ENCODE results near the gene ZNF423.
"Not testable (repeated sequence)": the region's sequence is repeated elsewhere in the genome, so short reads cannot be mapped to it uniquely, and the experiment has no call there.

ZNF423 gene

DNA sequence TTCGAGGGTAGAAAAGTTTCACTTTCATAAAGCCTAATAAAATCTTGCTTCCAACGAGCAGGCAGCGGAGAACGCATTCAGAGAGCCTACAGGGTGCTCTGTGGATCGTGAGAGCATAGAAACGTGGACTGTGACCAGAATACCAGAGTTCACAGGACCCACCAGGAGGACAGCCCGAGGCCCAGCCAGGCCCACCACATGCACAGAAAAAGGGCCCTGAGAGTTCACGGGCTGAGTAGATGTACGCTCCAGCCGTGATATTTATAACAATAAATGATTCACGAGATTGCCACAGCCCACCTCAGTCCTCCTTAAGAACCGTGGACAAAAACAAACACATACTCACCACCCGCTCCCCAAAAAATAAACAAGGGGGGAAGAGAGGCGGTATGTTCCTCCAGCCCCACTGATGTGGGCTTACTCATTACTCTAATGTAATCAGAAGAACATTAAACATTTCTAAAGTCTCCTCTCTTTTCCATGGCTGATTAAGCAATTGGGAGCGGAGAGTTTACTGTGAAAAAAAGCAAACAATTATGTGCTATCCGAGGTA, 275.1 kb downstream of the ZNF423 start:
- ATAC-seq: no peak
- DNase-seq: no peak

DNA sequence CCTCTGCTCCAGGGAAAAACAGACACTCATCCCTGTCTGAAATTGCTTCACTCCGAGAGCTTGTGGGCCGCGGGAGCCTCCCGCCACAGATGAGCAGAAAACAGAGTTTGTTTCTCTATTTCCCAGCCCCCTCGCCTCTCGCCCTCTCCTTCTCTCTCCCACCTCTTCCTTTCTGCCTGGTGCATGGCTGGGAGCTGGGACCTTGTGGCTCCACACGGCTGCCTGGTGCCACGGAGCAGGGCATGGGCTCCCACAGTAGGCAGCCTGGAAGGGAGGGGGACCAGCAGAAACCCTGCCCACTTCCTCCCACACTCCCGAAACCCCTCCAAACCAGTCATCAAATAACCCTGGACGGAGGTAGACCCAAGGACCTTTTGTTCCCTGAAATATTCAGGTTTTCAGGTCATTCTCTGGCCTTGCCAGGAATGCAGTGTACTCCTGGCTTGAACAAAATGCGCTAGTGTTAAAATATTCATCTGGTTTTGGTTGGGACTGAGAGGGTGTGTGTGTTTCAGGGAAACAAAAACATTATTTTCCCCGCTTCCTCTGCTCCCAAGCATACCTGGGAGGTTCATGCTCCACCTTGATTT, 277.4 kb downstream of the ZNF423 start:
- ATAC-seq (no peak), DNase-seq (no peak)

- DNase-seq (no peak), ATAC-seq (no peak)
Observed at GRCh38 chr16:49578018-49578417, 277.9 kb downstream of the ZNF423 start.

GRCh38 chr16:49576941-49577340, 279.0 kb downstream of the ZNF423 start:
- DNase-seq: no peak

GRCh38 chr16:49576173-49576494, 279.8 kb downstream of the ZNF423 start:
- no peak for DNase-seq
- ATAC-seq: no peak

More at GRCh38 chr16:49576941-49577340, 279.0 kb downstream of the ZNF423 start:
- ATAC-seq: no peak

DNA sequence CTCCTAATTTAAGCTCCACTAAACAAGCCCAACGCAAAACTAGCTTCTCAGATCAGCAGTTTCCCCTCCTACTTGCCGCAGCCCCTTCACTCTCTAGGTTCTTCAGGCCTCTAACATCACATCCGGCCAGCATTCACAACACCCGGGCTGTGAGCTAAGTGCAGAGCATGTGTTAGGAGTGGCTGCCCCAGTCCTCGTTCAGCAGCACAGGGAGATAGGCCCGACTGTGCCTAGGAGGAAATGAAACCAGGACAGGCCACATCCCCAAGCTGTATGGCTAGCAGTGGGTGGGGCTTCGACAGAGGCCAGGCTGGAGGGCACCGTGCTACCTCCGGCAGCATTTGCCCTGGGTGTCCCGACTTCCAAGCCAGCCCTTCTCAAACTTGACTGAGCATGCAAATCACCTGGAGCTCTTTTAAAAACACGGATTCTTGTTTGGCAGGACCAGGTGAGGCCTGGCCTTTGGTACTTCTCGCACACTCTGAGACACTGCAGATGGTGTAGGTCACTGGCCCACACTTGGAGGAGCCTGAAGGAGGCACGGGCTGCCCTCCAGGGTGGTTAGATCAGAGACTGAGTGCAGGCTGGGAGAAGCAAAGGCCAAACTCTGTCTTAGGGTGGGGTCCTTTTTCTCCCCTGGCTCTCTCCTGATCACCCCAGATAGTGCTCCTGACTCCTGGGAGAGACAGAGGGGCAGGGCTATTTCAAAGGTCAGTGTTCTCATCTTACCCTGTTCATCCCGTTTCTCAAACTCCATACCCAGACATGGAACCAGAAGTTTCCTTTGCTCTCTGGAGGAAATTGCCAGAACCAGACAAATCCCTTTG, 280.4 kb downstream of the ZNF423 start:
- ATAC-seq (no peak), DNase-seq (no peak)

GRCh38 chr16:49574826-49575225, 281.1 kb downstream of the ZNF423 start:
- DNase-seq (no peak), ATAC-seq (no peak)

DNA sequence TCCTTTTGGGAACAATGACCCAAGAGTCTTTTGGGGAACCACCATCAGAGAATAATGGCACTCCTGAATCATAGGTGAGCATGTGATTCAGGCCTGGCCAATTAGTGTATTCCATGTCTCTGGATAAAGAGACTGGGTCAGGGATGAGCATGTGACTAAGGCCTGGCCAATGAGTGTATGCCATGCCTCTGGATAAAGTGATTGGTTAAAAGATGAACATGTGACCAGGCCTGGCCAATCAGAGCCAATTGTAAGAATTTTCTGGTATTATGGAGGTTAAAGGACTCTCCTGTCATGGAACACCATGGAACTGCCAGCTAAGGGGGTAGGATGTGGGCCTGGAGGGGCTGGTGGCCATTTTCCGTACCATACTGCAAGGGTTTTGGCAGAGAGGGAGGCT, 288.0 kb downstream of the ZNF423 start:
- DNase-seq: no peak
- no peak for ATAC-seq

- no peak for ATAC-seq
Observed at GRCh38 chr16:49566432-49566831, 289.5 kb downstream of the ZNF423 start.

GRCh38 chr16:49564496-49565229, 291.2 kb downstream of the ZNF423 start:
- ATAC-seq (no peak), DNase-seq (no peak)

More at GRCh38 chr16:49566432-49566831, 289.5 kb downstream of the ZNF423 start:
- no peak for DNase-seq

- DNase-seq (no peak), ATAC-seq (no peak)
Observed at GRCh38 chr16:49563666-49564065, 292.2 kb downstream of the ZNF423 start.

DNA sequence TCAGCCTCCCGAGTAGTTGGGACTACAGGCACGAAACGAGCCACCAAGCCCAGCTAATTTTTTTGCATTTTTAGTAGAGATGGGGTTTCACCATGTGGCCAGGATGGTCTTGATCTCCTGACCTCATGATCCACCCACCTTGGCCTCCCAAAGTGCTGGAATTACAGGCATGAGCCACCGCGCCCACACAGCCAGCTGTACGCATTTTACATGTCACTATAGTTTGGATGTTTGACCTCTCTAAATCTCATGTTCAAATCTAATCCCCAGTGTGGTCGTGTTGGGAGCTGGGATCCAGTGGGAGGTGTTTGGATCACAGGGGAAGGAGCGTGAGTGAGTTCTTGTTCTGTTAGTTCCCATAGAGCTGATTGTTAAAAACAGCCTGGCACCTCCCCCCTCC, 293.0 kb downstream of the ZNF423 start:
- DNase-seq, ATAC-seq: not testable (repeated sequence)

- DNase-seq (no peak), ATAC-seq (no peak)
Observed at GRCh38 chr16:49562228-49562627, 293.7 kb downstream of the ZNF423 start.

DNA sequence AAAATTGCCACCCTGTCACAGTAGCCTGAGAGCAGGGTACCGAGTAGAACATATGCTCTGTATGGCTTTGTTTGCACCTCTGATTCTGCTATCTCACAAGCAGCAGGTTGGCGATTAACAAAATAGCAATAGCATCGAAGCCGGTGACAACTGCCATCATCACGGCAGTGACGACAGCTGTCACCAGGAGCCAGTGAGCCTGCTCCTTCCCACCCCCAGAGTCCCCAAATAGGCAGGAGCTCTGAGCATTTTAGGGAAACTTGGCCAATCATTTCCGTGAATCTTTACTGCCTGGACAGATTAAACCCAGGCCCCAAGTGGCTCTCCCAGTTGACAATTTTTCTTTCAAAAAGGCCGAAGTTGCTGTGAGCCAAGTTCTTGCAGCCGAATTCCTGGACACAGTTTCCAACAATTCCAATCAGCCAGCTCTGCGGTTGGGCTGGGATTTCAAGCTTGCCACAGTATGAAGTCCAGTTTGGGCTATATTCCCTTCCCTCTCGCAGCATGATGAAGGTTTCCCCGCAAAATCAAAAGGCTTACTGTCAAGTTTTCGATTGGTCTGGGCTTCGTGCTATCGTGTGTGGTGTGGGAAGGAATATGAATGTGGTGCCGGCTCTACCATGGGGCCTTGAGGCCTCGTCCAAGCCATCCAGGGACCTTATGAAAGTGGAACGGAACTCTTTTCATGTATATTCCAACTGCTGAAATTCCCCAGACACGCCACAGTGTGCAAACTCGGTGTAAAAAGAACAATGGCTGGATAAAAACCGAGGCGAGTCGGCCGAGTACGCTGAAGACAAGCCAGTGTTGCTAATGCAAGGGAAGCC, 295.7 kb downstream of the ZNF423 start:
- no peak for DNase-seq
- no peak for ATAC-seq

GRCh38 chr16:49559242-49559641, 296.7 kb downstream of the ZNF423 start:
- no peak for ATAC-seq
- no peak for DNase-seq

DNA sequence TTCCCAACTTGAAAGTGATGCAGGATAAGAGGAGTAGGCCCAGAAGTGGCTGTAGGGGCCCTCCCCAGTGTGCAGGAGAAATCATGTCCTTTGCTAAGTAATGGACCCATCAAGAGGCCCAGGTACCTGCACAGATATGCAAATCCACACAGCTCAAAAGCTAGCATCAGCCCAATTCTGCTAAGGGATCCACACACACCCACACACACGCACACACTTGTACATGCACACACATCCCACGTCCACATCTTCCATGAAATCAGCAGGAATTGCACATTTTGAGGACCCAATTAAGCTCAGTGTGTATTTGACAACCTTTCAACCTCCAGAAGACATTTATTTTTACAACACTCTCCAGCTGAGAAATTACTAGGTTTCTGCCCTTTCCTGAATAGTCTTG, 297.5 kb downstream of the ZNF423 start:
- DNase-seq (no peak), ATAC-seq (no peak)

DNA sequence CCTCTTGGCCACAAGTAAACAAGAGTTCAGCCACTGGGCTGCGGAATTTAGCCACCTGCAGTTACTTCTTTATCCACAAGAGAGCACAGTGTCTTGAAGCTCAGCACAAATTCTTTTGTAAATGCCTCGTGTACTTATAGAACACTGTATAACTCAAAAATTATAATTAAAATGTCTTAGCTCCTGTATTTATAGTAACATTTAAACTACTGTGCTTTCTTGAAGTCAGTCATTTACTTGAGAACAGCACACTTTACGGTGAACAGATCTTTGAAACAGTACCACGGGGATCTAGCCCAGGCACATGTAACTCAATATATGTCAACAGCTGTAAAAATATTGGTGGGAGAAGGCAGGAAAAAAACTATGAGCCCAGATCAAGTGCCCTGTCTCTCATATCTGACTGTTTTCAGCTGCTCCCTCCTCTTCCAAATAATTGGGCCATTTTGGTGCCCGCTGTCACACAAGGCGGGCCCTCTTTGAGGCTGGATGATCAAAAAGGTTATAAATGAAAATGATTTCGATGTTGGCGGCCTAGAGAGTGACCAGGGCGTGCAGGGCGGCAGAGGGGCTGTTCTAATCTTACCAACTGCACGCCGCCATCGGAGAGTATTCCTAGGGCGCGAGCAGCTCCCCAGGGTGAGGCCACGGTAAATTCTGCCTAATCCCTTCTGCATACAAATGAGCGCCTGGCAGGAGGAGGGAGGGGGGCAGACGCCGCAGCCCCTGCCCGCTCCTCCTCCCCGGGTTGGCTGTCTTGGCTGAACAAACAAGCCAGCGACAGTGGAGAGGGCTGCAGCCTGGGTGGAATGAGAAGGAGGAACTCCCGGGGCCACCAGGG, 299.1 kb downstream of the ZNF423 start:
- ATAC-seq (no peak), DNase-seq (no peak)

- DNase-seq: no peak
- no peak for ATAC-seq
Observed at GRCh38 chr16:49556249-49556605, 299.7 kb downstream of the ZNF423 start.

DNA sequence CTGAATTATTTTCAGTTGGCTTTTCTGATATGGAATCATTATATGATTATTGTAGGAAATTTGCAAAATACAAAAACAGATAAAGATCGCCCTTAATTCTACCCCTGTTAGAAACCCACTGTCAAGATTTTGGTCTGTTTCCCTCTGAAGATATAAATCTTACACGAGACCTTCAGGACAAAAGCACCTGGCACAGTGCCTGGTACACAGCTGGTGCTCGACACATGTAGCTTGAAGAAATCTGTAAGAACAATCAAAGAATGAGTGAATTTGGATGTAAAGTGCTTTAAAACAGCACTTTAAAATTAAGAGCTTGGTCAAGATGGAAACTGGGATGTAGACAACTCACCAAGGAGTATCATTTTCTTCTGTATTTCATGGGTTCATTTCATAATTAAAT, 301.2 kb downstream of the ZNF423 start:
- DNase-seq: no peak
- ATAC-seq: no peak

DNA sequence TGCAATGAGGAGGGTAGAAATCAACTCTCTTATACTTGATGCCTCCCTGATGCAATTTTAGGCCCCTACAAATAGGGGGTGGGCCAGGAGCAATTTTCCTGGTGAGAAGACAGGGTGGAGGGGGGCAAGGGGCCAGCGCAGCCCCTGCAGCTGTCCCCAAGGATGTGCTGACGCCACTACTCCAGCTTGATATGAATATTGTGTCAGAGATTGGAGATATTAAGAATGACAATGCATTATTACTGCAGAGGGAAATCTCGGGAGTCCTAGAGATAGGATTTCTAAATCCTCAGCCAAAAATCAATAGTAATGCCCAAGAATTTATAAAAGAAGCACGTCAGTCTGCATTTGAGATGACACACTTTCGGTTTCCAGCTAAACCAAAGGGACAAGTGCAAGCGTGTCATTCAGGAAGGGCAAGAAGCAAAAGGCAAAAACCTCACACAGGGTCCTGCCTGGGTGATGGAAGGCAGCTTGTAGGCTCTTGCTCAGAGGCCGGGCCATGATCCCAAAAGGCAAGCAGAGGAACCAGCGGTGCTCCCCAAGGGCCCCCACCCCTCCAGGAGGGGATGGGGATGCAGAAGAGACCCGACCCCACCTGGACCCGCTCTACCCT, 303.5 kb downstream of the ZNF423 start:
- DNase-seq (no peak), ATAC-seq (no peak)

GRCh38 chr16:49550666-49551065, 305.2 kb downstream of the ZNF423 start:
- ATAC-seq (no peak), DNase-seq (no peak)
